GM18511 (cell line): ENCODE measurements around the gene TYW1.
"Not testable (repeated sequence)": the region's sequence is repeated elsewhere in the genome, so short reads cannot be mapped to it uniquely, and the experiment has no call there.

Experiments
- ATAC-seq: cut with Tn5 transposase; IDR thresholded peaks from one replicate; pipeline ENCODE4 v1.9.1; 2021; ENCODE audit warnings: mild to moderate bottlenecking, moderate library complexity; ENCODE audit not compliant: unreplicated experiment

The TYW1 gene

GRCh38 chr7:67042781-67043558 is 46.3 kb downstream of the TYW1 start:
- ATAC-seq = not testable (repeated sequence)

GRCh38 chr7:67043559-67043930 is 46.9 kb downstream of the TYW1 start:
- not testable (repeated sequence) for ATAC-seq

- no peak for ATAC-seq
Measured at GRCh38 chr7:67045496-67045995, 48.9 kb downstream of the TYW1 start.

- not testable (repeated sequence) for ATAC-seq
Measured at GRCh38 chr7:67046819-67047218, 50.2 kb downstream of the TYW1 start.

GRCh38 chr7:67049908-67050307 is 53.3 kb downstream of the TYW1 start:
- not testable (repeated sequence) for ATAC-seq

- ATAC-seq = not testable (repeated sequence)
Measured at GRCh38 chr7:67052161-67052560, 55.5 kb downstream of the TYW1 start.

- no peak for ATAC-seq
Measured at GRCh38 chr7:67056683-67057082, 60.0 kb downstream of the TYW1 start.

- not testable (repeated sequence) for ATAC-seq
Measured at GRCh38 chr7:67061321-67061720, 64.7 kb downstream of the TYW1 start.

GRCh38 chr7:67062802-67063201 is 66.2 kb downstream of the TYW1 start:
- ATAC-seq = not testable (repeated sequence)

- not testable (repeated sequence) for ATAC-seq
Measured at GRCh38 chr7:67066950-67067622, 70.5 kb downstream of the TYW1 start.

- ATAC-seq = not testable (repeated sequence)
Measured at GRCh38 chr7:67076120-67076519, 79.5 kb downstream of the TYW1 start.

GRCh38 chr7:67082880-67083279 is 86.2 kb downstream of the TYW1 start:
- not testable (repeated sequence) for ATAC-seq

GRCh38 chr7:67089261-67089660 is 92.6 kb downstream of the TYW1 start:
- not testable (repeated sequence) for ATAC-seq

GRCh38 chr7:67091053-67091452 is 94.4 kb downstream of the TYW1 start:
- ATAC-seq = not testable (repeated sequence)

- not testable (repeated sequence) for ATAC-seq
Measured at GRCh38 chr7:67098031-67098430, 101.4 kb downstream of the TYW1 start.

GRCh38 chr7:67099406-67099805 is 102.8 kb downstream of the TYW1 start:
- not testable (repeated sequence) for ATAC-seq

- ATAC-seq = not testable (repeated sequence)
Measured at GRCh38 chr7:67100038-67100437, 103.4 kb downstream of the TYW1 start.

- no peak for ATAC-seq
Measured at GRCh38 chr7:67100956-67101361, 104.3 kb downstream of the TYW1 start.

GRCh38 chr7:67104937-67105336 is 108.3 kb downstream of the TYW1 start:
- ATAC-seq = not testable (repeated sequence)

GRCh38 chr7:67105377-67105776 is 108.7 kb downstream of the TYW1 start:
- ATAC-seq = no peak

- not testable (repeated sequence) for ATAC-seq
Measured at GRCh38 chr7:67106255-67106654, 109.6 kb downstream of the TYW1 start.

- not testable (repeated sequence) for ATAC-seq
Measured at GRCh38 chr7:67111342-67111741, 114.7 kb downstream of the TYW1 start.
